ENCODE results near the gene AFAP1. TPM values are rescaled to one million over a fixed set of nuclear protein-coding genes. Genes with fewer than 3 reads are reported as not detected.

Gene AFAP1
- total RNA-seq, 1 experiment from 2014 or later, result 94.7 TPM

DNA sequence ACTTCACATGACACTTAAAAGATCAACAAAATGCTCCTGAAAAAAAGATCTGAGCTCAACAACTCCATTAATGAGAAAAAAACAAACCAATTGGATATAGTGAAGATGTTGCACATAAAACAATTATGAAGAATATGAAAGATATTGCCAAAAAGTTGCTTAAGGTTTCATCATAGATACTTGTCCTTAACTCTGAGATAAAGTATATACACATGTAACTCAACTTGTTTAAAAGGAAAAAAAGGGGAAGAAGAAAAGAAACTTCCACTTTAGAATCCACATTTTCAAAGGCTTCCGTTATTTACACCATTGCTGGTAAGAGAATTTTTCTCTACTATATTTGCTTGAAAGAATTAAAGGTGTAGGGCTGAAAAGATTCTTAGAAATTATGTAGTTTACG, 2.7 kb downstream of the AFAP1 start:
- BruUV-seq (replicated peaks), result no TSS peak
- H3K36me3 ChIP-seq (ENCODE audit: control insufficient read depth, insufficient read depth, low read length), result peaks cover 8% of the 10 kb centered on the region
- in situ Hi-C loops (cut with HindIII; ENCODE audit: low pct_unique_long_range_greater_than_20kb, low sequenced_read_pairs), result no loop called here
- no peaks in the 10 kb centered on the region for H3K9me3 ChIP-seq (ENCODE audit: control insufficient read depth, insufficient read depth, low read depth, low read length)
- intact Hi-C loops (cut with micrococcal nuclease; ENCODE audit: unreplicated experiment), result loop anchor here (10.0 kb wide), 1 partner anchor 62 kb away; no protein-coding TSS in a partner anchor
- POLR2A ChIA-PET, result no interaction called here
- peak overlapping the region; percentile 64 to 79 for H3K4me3 ChIP-seq (ENCODE audit: low read depth in 2 of 2, low read length in 2 of 2)
- H3K27ac ChIP-seq (ENCODE audit: low read length), result peak overlapping the region; percentile 97
- no peak for DNase-seq (ENCODE audit: low read depth, low spot score)
- TF ChIP-seq TCF7L2 (IDR thresholded peaks at IDR 0.05; ENCODE audit: low read depth, low read length) (no peak), POLR2AphosphoS5 (IDR thresholded peaks at IDR 0.05; ENCODE audit: low read depth, low read length) (no peak), SIN3A (IDR thresholded peaks at IDR 0.05; ENCODE audit: borderline replicate concordance, insufficient read depth, low read depth, low read length) (no peak)
- TF ChIP-seq, protein P1, sequence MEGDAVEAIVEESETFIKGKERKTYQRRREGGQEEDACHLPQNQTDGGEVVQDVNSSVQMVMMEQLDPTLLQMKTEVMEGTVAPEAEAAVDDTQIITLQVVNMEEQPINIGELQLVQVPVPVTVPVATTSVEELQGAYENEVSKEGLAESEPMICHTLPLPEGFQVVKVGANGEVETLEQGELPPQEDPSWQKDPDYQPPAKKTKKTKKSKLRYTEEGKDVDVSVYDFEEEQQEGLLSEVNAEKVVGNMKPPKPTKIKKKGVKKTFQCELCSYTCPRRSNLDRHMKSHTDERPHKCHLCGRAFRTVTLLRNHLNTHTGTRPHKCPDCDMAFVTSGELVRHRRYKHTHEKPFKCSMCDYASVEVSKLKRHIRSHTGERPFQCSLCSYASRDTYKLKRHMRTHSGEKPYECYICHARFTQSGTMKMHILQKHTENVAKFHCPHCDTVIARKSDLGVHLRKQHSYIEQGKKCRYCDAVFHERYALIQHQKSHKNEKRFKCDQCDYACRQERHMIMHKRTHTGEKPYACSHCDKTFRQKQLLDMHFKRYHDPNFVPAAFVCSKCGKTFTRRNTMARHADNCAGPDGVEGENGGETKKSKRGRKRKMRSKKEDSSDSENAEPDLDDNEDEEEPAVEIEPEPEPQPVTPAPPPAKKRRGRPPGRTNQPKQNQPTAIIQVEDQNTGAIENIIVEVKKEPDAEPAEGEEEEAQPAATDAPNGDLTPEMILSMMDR (IDR thresholded peaks at IDR 0.05), result no peak
- TF ChIP-seq, protein P2, sequence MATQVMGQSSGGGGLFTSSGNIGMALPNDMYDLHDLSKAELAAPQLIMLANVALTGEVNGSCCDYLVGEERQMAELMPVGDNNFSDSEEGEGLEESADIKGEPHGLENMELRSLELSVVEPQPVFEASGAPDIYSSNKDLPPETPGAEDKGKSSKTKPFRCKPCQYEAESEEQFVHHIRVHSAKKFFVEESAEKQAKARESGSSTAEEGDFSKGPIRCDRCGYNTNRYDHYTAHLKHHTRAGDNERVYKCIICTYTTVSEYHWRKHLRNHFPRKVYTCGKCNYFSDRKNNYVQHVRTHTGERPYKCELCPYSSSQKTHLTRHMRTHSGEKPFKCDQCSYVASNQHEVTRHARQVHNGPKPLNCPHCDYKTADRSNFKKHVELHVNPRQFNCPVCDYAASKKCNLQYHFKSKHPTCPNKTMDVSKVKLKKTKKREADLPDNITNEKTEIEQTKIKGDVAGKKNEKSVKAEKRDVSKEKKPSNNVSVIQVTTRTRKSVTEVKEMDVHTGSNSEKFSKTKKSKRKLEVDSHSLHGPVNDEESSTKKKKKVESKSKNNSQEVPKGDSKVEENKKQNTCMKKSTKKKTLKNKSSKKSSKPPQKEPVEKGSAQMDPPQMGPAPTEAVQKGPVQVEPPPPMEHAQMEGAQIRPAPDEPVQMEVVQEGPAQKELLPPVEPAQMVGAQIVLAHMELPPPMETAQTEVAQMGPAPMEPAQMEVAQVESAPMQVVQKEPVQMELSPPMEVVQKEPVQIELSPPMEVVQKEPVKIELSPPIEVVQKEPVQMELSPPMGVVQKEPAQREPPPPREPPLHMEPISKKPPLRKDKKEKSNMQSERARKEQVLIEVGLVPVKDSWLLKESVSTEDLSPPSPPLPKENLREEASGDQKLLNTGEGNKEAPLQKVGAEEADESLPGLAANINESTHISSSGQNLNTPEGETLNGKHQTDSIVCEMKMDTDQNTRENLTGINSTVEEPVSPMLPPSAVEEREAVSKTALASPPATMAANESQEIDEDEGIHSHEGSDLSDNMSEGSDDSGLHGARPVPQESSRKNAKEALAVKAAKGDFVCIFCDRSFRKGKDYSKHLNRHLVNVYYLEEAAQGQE (IDR thresholded peaks at IDR 0.05; ENCODE audit: insufficient read depth in 1 of 2, low read depth in 2 of 2, low read length in 1 of 2), result no peak
- H3K4me1 ChIP-seq (ENCODE audit: control insufficient read depth, insufficient read depth, low read length), result peaks cover 45% of the 10 kb centered on the region
- no peak for ATAC-seq
- H3K27me3 ChIP-seq (ENCODE audit: control insufficient read depth, insufficient read depth, low read length), result no peaks in the 10 kb centered on the region
- CTCF ChIA-PET, result no interaction called here

DNA sequence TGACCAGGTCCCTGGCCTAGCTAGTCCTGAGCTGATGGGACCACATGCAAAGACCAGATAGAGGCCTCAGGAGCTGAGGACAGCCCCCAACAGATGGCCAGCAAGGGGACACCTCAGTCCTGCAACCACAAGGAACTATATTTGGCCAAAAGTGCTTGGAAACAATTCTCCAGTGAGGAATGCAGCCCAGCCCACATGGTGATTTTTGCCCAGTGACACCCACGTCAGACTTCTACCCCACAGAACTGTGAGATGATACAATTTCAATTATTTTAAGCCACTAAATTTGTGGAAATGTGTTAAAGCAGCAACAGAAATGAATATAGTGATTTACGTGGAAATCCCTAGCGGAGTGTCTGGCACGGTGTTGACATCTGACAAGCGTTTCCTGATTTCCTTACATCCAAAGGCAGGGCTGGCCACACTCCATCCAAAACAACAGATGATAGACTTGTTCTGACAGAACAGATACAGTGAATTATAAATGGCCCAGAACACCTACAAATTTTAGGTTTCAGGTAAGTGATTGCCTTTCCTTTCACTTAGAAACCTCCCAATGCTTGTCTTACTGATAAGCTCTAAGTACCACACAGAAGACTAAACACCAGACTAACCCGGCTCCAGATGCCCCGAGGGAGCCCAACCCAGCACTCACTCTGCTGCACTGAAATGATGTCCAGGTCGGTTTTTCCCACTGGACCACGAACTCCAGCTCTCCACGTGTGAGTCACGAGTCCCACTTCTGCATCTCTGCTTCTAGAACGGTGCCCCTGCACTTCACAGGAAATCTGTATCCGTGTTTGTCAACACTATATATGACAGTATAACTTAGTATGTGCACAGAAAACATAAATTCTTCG, 5.8 kb downstream of the AFAP1 start:
- POLR2A ChIA-PET, result no interaction called here
- Histone ChIP-seq H3K9me3 (ENCODE audit: control insufficient read depth, insufficient read depth, low read depth, low read length) (no peaks in the 10 kb centered on the region), H3K36me3 (ENCODE audit: control insufficient read depth, insufficient read depth, low read length) (peaks cover 5% of the 10 kb centered on the region; the same call in 1 of the 2 replicates), H3K4me1 (ENCODE audit: control insufficient read depth, insufficient read depth, low read length) (peaks cover 61% of the 10 kb centered on the region), H3K4me3 (ENCODE audit: low read depth in 2 of 2, low read length in 2 of 2) (peak overlapping the region; percentile 8 to 19), H3K27ac (ENCODE audit: low read length) (peak overlapping the region; percentile 97), H3K27me3 (ENCODE audit: control insufficient read depth, insufficient read depth, low read length) (no peaks in the 10 kb centered on the region)
- DNase-seq (ENCODE audit: low read depth, low spot score), result no peak
- no TSS peak for BruUV-seq (replicated peaks)
- no peak for ATAC-seq
- intact Hi-C loops (cut with micrococcal nuclease; ENCODE audit: unreplicated experiment), result loop anchor here (10.0 kb wide), 1 partner anchor 59 kb away; no protein-coding TSS in a partner anchor
- in situ Hi-C loops (cut with HindIII; ENCODE audit: low pct_unique_long_range_greater_than_20kb, low sequenced_read_pairs), result no loop called here
- TF ChIP-seq SIN3A (IDR thresholded peaks at IDR 0.05; ENCODE audit: borderline replicate concordance, insufficient read depth, low read depth, low read length), result no peak
- TF ChIP-seq TCF7L2 (IDR thresholded peaks at IDR 0.05; ENCODE audit: low read depth, low read length), result no peak
- TF ChIP-seq, protein P2 (IDR thresholded peaks at IDR 0.05; ENCODE audit: insufficient read depth in 1 of 2, low read depth in 2 of 2, low read length in 1 of 2), result no peak
- TF ChIP-seq POLR2AphosphoS5 (IDR thresholded peaks at IDR 0.05; ENCODE audit: low read depth, low read length), result no peak
- TF ChIP-seq, protein P1 (IDR thresholded peaks at IDR 0.05), result no peak
- CTCF ChIA-PET, result no interaction called here
